GM20431 (cell line): Measurements from ENCODE around the gene TPO.
"Not testable (repeated sequence)": the region's sequence is repeated elsewhere in the genome, so short reads cannot be mapped to it uniquely, and the experiment has no call there.

Source experiments
- in situ Hi-C: fragments of 300-500 bp; cut with MseI, MboI; formaldehyde crosslinking; loops from one replicate; pipeline ENCODE4 v1.15.0; 2020; ENCODE audit warnings: low sequenced_read_pairs; ENCODE audit not compliant: unreplicated experiment

The TPO gene

DNA sequence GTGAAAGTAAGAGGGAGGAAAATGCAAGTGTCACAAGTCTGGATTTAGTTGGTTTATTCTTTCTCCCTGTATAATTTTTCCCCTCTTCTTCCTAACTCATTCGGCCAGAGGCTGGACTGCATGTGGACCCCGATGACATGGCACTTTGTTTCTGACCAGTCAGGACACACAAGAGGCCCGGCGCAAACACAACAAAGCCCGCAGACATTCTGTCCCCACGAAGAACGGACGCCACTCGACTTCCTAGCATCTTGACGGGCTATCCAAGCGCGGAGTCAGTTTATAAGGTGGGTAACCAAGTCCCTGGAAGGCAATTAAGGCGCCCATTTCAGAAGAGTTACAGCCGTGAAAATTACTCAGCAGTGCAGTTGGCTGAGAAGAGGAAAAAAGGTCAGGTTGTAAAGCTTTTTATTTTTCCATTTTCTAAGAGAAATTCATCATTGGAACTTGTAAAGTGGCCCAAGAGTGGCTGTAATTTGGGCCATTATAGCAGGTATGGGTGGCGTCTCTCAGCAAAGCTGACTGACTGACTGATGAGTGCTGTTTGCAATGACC lies at the start of gene TPO:
TPO (plus strand) TSS at position 308 of the 555 bp plus-strand sequence. CDS start 946 bp downstream, outside the sequence.
- in situ Hi-C loops, result no loop called here

DNA sequence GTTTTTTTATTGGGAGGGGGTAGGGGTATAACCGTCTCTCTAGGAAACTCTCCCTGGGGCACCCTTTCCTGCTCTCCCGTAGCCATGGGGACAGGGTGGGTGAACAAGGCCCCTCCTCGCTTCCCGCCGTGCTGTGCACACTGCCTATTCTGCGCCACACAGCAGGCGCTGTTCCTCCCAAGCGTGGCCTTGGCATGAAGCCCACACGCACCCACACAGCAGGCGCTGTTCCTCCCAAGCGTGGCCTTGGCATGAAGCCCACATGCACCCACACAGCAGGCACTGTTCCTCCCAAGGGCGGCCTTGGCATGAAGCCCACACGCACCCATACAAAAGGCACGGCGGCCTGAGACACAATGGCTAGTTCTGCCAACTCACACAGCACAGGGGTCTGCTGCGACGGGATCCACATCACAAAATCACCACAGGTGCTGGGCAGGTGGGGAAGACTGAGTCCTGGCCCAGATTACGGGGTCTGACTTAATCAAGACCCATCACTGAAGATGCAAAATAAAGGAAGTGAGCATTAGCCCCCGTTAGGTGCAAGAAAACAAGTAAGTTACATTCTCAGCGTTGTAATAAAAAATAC lies 46.6 kb upstream of the TPO start:
- in situ Hi-C loops, result no loop called here

DNA sequence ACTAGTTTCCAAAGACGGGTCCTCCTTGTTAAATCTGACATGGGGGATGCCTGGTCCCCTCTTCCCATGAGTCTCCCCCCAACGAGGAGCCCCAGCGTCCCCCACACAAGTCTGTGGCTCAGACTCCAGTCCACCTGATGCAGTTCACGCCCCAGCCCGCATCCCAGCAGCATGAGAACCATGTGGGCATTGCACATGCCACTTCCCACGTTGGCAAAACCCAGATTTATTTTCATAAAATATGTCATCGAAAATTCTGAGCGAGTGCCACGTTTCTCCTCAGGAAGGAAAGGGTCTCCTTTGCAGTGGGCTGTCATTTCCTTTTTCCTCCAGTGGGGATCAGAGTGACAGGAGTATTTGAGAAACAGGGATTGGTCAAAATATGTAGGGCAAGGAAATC lies 45.7 kb upstream of the TPO start:
- in situ Hi-C loops, result no loop called here

DNA sequence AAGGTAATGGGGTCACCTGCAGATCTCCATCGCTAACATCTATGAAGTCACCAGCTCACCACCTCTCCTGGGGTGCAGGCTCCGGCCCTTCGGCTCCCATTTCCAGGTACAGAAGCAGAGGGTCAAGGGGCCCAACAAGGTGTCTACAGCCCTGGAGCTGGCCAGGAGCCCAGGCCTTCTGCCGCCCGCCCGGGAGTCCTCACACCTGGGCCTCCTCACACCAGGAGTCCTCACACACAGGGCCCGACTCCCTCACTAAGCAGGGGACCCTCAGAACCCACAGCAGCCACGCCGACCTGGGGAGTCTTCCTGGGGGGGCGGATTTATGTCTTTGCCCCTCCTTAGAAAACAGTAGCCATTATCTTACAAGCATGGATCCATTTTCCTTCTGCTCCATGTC lies 43.4 kb upstream of the TPO start:
- in situ Hi-C loops, result no loop called here

DNA sequence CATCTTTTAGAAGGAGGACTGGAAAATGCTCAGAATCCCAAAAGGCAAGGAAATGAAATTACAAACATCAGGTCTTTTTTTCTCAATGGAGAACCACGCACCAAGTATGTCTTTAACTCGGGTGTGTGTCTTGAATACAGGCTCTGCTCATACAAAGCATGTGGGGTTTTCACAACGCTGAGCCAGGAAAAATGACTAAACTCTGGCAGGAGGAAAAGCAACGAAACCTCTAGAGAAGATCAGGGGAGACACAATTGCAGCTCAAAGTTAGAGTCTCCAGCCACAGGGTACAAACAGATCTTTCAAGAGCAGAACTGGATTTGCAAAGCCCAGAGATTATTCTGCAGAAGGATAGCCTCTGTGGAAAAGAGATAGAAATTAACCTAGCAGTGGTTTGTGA lies 42.8 kb upstream of the TPO start:
- in situ Hi-C loops, result no loop called here

DNA sequence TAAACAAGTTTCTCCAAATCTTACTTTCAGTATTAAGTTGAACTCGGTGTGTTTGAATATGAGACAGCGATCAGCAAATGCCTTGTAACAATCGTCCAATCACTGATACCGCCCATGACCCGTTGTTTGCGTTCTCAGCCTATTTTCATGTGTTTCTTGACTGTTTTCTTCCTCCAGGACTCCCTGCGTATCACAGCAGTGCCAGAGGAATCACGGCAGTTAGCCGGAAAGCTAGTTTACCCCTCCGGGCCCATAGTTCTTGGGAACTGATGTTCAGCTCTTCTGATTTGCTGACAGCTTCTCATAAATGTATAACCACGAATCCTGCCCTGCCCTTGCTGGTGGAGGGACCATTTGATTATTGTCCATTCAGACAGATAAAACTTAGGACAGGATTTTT lies 42.2 kb upstream of the TPO start:
- in situ Hi-C loops, result no loop called here

DNA sequence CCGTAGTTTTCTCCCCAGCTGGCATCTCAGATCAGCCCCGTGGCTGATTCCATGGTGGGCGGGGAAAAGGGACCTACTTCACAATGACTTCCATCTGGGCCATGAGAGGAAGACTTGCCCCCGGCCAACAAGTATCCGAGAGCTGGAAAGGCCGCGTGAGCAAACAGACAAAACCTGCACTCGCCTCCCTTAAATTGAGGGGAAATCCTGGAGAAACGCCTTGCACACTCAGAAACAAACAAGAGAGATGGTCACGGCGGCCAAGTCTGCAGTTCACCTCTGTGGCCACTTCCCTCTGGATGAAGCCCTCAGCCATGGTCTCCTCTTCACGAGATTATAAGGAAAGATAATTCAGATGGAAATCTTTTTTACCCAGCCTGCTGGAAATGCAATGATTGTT lies 39.4 kb upstream of the TPO start:
- in situ Hi-C loops, result no loop called here

DNA sequence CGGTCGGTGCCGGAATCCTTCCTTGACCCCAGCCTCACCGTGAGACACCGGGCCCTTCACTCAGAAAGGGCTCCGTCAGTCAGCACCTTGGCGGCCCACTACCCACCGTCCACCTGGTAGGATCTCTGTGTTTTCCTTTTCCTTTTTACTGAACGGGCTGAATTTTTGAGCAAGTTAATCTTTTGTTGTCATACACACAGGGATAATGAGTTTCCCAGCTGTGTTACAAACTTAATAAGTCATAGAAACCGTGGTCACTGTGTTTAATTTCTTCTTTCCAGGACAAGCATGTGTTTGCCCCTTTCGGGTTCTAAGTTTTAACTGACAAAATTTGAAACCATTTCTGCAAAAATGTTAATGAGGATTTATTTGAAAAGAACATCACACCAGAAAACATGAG lies 39.0 kb upstream of the TPO start:
- in situ Hi-C loops, result no loop called here

DNA sequence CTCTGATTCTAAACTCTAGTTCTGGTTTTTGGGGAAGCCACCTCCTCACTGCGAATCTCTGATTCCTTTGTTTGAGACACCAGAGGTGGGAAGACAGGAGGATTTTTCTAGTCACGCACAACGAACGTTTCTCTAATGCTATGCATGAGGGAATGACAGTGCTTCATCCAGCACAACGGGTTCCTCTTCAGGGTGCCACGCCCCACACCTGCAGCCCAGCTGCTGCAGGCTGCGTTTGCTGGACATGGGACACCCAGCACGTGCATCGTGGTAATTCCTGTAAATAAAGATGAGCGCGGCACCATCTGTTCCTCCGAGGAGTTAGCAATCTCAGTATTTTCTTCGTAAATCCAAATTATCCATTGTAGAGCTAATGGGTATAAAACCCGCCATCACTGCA lies 37.5 kb upstream of the TPO start:
- in situ Hi-C loops, result no loop called here

DNA sequence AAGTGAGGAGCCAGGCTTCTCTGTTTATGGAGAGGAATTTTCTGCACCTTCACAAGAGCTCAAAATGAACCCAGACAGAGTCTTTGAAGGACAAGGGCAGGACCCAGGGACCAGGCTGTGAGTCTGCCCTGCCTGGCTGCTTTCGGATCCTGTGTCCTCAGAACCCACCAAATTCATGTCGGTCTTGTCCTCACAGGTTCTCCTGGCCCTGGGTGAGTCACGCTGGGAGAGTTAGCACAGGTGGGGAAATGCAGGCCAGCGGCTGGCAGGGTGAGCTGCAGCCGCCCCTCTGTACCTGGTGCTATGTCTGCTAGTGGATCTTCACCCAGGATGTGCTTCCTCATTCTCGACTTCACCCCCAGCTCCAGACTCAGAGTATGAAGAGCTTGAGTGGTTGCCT lies 35.8 kb upstream of the TPO start:
- in situ Hi-C loops, result no loop called here

DNA sequence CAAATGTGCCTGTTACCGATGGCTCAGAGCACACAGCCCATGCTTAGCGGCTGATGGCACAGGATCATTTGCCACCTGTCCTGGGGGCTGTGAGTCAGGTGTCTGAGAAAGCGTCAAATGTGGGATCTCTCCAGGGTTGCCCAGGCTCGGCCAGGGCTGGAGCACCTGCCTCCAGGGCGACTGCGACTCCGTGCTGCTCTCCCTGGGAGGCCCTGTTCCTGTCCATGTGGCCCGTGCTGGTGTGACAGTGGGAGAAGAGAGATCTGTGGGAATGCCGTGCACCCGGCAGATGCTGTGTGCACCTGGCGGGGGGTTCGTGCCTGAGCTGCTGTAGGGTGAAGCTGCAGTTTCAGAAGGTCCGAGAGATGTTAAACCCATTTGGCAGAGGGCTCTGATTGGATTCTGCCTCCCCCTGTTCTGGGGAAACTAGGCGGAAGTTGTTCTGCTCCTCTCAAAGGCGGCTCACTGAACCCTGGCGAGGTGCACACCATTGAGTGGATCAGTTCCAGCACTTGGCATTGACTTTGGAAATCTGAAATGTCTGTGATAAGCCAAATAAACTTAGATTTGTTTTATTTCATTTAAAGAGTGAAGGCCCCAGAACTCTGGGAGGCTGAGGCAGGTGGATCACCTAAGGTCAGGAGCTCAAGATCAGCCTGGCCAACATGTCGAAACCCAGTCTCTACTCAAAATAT lies 34.7 kb upstream of the TPO start:
- in situ Hi-C loops, result no loop called here

DNA sequence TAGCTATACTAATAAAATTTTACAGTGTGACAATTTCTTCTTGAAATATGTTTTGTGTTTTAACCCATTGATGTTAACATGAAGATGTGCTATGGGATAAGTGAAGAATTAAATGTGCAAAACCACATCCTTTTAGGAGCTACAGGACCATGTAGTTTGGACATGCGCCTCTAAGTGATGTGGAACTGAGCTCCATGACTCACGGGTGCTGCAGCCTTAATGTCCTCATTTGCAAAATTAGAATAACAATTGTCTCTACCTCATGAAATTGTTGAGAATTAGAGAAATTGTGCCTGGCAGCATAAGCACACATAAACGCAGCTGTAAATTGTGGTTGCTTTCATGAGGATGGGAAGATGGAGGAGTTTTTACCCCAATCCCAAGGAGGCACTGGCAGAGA lies 31.6 kb upstream of the TPO start:
- in situ Hi-C loops, result no loop called here

DNA sequence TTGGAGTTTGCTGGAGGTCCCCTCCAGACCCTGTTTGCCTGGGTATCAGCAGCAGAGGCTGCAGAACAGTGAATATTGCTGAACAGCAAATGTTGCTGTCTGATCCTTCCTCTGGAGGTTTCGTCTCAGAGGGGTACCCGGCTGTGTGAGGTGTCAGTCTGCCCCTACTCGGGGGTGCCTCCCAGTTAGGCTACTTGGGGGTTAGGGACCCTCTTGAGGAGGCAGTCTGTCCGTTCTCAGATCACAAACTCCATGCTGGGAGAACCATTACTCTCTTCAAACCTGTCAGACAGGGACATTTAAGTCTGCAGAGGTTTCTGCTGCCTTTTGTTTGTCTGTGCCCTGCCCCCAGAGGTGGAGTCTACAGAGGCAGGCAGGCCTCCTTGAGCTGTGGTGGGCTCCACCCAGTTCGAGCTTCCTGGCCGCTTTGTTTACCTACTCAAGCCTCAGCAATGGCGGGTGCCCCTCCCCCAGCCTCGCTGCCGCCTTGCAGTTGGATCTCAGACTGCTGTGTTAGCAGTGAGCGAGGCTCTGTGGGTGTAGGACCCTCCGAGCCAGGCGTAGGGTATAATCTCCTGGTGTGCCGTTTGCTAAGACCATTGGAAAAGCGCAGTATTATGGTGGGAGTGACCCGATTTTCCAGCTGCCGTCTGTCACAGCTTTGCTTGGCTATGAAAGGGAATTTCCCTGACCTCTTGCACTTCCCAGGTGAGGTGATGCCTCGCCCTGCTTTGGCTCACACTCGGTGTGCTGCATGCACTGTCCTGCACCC lies 25.1 kb upstream of the TPO start:
- in situ Hi-C loops, result not testable (repeated sequence)

DNA sequence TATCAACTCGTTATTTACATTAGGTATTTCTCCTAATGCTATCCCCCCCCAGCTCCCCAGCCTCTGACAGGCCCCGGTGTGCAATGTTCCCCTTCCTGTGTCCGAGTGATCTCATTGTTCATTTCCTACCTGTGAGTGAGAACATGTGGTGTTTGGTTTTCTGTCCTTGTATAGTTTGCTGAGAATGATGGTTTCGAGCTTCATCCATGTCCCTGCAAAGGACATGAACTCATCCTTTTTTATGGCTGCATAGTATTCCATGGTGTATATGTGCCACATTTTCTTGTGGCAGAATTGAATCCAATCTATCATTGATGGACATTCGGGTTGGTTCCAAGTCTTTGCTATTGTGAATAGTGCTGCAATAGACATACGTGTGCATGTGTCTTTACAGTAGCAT lies 23.1 kb upstream of the TPO start:
- in situ Hi-C loops, result not testable (repeated sequence)

DNA sequence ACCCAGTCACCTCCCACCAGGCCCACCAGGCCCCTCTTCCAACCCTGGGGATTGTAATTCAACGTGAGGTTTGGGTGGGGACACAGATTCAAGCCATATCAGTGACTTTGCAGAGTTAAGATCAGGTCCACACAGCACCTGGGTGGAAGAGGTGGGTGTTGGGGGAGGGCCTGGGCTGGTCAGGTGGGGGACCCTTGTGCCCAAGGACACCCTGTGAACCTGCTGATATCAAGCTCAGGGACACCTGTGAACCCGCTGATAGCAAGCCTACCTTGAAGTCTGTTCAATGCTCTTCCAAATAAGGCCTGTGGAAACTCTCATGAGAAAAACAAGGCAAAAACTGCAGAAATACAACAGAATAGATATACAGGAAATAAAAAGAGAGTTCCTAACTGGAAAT lies 19.9 kb upstream of the TPO start:
- in situ Hi-C loops, result no loop called here

DNA sequence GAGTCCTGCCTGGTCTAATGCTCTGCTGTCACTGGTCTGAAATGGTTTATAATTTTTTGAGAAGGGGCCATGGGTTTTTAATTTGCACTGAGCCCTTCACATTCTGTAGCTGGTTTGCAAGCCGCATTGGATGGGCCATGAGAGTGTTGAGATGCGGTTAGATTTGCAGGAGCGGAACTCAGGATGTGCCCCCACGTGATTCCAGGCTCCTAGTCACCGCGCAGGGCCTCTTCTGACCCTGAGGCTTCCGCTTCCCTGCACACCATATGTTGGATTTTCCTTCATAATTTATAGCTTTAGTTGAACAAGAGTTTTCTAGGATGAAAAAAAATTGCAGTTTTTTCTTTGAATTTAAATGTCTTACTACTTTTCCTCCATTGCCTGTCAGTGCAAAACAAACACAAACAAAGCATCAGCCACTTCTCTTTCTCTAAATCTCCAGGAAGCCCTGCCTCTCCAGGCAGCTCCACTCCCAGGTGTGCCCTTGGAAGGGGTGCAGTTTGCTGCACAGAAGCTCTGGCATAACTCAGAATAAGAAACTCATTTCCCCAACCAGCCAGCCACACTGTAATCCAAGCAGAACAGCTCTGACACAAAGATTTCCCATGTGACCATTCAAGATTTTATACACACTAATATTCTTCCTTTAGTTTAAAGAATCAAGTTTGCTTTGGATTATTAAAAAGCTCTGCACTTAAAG lies 18.4 kb upstream of the TPO start:
- in situ Hi-C loops, result no loop called here

DNA sequence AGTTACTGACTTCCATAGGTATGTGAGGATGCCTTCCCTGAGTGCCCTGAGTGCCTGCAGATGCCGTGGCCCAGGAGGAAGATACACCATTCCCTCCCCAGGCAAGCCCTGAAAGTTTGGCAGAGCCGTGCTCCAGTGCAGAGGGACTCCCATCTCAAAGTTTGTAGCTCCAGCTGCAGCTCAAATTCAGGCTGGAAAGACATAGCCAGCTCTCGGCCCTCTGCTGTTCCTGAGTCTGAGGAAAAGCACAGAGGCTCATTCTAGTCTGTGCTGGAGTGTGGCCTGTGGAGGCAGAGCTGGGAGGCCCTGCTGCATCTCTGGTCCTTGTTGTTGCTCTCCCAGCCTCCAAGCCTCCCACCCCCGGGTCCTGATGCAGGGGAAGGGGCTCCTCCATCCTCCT lies 15.9 kb upstream of the TPO start:
- in situ Hi-C loops, result no loop called here

DNA sequence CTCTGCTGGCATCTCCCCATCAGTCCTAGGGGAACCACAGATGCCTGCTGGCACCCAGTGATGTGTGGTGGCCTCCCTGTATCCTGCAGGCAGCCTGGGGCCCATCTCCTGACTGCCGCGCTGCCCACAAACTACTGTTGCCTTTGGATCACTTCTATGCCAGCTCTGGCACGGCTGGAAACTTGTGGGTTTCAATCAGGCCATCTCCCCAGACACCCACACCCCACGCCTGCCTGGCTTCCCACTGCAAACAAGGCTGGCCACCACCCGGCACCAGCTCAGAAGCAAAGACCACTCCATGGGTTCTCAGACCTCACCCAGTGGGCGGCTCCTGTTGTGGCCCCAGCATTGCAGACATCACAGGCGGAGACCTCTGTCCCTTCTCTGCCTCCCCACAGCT lies 15.1 kb upstream of the TPO start:
- in situ Hi-C loops, result no loop called here

DNA sequence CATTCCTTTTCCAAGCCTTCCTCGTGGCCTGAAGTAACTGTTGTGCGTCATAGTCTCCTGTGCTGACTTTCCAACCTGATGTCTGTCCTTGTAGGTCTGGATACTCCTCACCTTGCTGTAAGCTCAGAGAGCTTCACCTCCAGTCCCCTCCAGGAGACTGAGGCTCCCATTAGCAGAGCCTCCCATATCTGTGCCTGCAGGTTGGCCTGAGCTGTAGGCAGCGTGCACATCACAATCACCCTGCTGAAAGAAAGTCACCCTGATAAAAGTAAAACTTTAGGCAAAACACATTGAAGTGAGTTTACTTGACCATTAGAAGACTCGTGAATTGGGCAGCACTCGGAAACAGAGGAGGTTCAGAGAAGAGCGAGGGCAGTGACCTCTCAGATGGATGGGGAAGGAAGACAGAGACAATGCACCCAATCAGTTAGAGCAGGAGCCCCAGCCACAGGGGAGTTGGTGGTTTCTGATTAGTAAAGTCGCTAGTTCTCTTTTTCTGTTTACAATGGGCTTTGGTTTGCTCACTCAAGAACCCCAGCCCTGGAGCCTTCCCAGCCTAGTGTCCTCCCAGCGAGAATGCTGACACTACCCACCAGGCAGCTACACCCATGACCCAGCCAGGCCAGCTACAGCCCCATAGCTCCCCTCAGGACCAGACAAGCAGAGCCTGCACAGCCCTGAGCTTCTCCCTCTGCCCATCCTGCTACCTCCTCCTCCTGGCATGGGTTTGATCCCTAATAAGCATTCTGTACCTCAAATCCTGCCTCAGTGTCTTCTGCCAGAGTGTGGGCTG lies 12.1 kb upstream of the TPO start:
- in situ Hi-C loops, result no loop called here

DNA sequence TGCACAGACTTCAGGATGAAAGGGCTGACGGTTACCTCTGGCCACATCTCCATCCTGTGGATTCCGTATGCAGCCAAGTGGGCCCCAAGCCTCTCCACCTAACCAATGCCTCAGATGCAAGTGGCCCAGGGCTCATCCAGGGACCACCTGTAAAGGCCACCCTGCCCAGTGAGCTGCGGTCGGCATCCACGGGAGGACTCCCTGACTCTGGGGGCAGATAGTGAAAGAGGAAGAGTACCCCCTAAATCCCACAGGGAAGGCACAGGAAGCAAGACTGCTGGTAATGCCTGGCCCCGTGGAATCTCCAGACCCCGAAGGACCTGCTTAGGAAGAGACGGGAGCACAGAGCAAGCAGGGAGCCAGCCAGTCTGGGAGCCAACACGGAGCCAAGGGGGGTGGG lies 11.2 kb upstream of the TPO start:
- in situ Hi-C loops, result no loop called here
